Suprapubic skin (tissue), 4 donors: ENCODE measurements around the gene CARM1.

Experiments used
- EP300 ChIP-seq: sonication (generic); formaldehyde crosslinking; IDR thresholded peaks from one replicate; pipeline ENCODE4 v1.6.1; 2017; ENCODE audit warnings: antibody characterized with exemption
- POLR2A ChIP-seq, 2 donors: fragments of 450-650 bp; IDR thresholded peaks; one replicate each; pipeline ENCODE4 v1.6.1; 2017; ENCODE audit warnings: antibody characterized with exemption in 2 of 2, mild to moderate bottlenecking in 2 of 2, moderate library complexity in 2 of 2
- POLR2AphosphoS5 ChIP-seq, 3 donors: sonication (generic); formaldehyde crosslinking; IDR thresholded peaks; one replicate each; pipeline ENCODE4 v1.6.1; 2017; ENCODE audit warnings: antibody characterized with exemption in 3 of 3
- TF ChIP-seq, protein P1 (sequence below), 2 donors: fragments of 200-600 bp in 1 of 2; fragments of 450-650 bp in 1 of 2; sonication (generic) in 1 of 2; IDR thresholded peaks; one replicate each; pipeline ENCODE4 v1.5.1; 2016 to 2019; ENCODE audit warnings: antibody characterized with exemption in 2 of 2, mild to moderate bottlenecking in 1 of 2, moderate library complexity in 1 of 2

DNA sequence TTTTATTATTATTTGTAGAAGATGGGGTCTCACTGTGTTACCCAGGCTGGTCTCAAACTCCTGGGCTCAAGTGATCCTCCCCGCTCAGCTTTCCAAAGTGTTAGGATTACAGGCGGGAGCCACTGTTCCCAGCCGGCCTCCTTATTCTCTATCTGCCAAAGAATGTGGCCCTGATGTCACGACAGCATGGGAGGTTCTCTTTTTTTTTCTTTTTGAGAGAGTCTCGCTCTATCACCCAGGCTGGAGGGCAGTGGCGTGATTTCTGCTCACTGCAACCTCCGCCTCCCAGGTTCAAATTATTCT is 23.5 kb downstream of the CARM1 start:
- TF ChIP-seq, protein P1, sequence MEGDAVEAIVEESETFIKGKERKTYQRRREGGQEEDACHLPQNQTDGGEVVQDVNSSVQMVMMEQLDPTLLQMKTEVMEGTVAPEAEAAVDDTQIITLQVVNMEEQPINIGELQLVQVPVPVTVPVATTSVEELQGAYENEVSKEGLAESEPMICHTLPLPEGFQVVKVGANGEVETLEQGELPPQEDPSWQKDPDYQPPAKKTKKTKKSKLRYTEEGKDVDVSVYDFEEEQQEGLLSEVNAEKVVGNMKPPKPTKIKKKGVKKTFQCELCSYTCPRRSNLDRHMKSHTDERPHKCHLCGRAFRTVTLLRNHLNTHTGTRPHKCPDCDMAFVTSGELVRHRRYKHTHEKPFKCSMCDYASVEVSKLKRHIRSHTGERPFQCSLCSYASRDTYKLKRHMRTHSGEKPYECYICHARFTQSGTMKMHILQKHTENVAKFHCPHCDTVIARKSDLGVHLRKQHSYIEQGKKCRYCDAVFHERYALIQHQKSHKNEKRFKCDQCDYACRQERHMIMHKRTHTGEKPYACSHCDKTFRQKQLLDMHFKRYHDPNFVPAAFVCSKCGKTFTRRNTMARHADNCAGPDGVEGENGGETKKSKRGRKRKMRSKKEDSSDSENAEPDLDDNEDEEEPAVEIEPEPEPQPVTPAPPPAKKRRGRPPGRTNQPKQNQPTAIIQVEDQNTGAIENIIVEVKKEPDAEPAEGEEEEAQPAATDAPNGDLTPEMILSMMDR (IDR thresholded peaks at IDR 0.05) = no peak
- TF ChIP-seq POLR2AphosphoS5 (IDR thresholded peaks at IDR 0.05) = no peak
- TF ChIP-seq POLR2A (IDR thresholded peaks at IDR 0.05) = no peak
- no peak for TF ChIP-seq EP300
